ENCODE measurements around the gene SLC25A45.
"Not testable (repeated sequence)": the region's sequence is repeated elsewhere in the genome, so short reads cannot be mapped to it uniquely, and the experiment has no call there.

Gene SLC25A45

GRCh38 chr11:65415499-65416340, 33.3 kb upstream of the SLC25A45 start:
- Histone ChIP-seq H3K9me3 (ENCODE audit: severe bottlenecking) (no peaks in the 10 kb centered on the region), H3K36me3 (peaks cover 10% of the 10 kb centered on the region), H3K4me3 (ENCODE audit: low read depth, low read length) (peak overlapping the region; percentile 24), H3K27me3 (ENCODE audit: insufficient read depth, low read depth, severe bottlenecking) (no peaks in the 10 kb centered on the region), H3K27ac (peak overlapping the region; percentile 67)
- TF ChIP-seq CTCF (IDR thresholded peaks at IDR 0.05; ENCODE audit: low read depth, low read length): no peak
- DNase-seq: no peak

- no peak for TF ChIP-seq CTCF (IDR thresholded peaks at IDR 0.05; ENCODE audit: low read depth, low read length)
- no peak for DNase-seq
- Histone ChIP-seq H3K27me3 (ENCODE audit: insufficient read depth, low read depth, severe bottlenecking) (no peaks in the 10 kb centered on the region), H3K36me3 (peaks cover 10% of the 10 kb centered on the region), H3K9me3 (ENCODE audit: severe bottlenecking) (no peaks in the 10 kb centered on the region), H3K27ac (peak overlapping the region; percentile 23), H3K4me3 (ENCODE audit: low read depth, low read length) (no peak overlapping the region)
Measured at GRCh38 chr11:65414776-65415498, 32.5 kb upstream of the SLC25A45 start.

GRCh38 chr11:65413077-65413664, 30.7 kb upstream of the SLC25A45 start:
- DNase-seq; H3K9me3 ChIP-seq (ENCODE audit: severe bottlenecking); H3K27me3 ChIP-seq (ENCODE audit: insufficient read depth, low read depth, severe bottlenecking); H3K27ac ChIP-seq; H3K4me3 ChIP-seq (ENCODE audit: low read depth, low read length): not testable (repeated sequence)
- peaks cover 18% of the 10 kb centered on the region for H3K36me3 ChIP-seq

- no peak for TF ChIP-seq CTCF (IDR thresholded peaks at IDR 0.05; ENCODE audit: low read depth, low read length)
- Histone ChIP-seq H3K4me3 (ENCODE audit: low read depth, low read length) (no peak overlapping the region), H3K36me3 (peaks cover 20% of the 10 kb centered on the region), H3K9me3 (ENCODE audit: severe bottlenecking) (no peaks in the 10 kb centered on the region), H3K27me3 (ENCODE audit: insufficient read depth, low read depth, severe bottlenecking) (no peaks in the 10 kb centered on the region), H3K27ac (no peak overlapping the region)
- no peak for DNase-seq
Measured at GRCh38 chr11:65412271-65413076, 30.0 kb upstream of the SLC25A45 start.

- Histone ChIP-seq H3K9me3 (ENCODE audit: severe bottlenecking) (no peaks in the 10 kb centered on the region), H3K4me3 (ENCODE audit: low read depth, low read length) (no peak overlapping the region), H3K27me3 (ENCODE audit: insufficient read depth, low read depth, severe bottlenecking) (no peaks in the 10 kb centered on the region), H3K27ac (no peak overlapping the region), H3K36me3 (peaks cover 28% of the 10 kb centered on the region)
- DNase-seq: no peak
- TF ChIP-seq CTCF (IDR thresholded peaks at IDR 0.05; ENCODE audit: low read depth, low read length): no peak
Measured at GRCh38 chr11:65411681-65412070, 29.2 kb upstream of the SLC25A45 start.

All from WERI-Rb-1 (cell line).